DOHH2 (cell line): ENCODE data around the gene NAB1.
"Not testable (repeated sequence)": the region's sequence is repeated elsewhere in the genome, so short reads cannot be mapped to it uniquely, and the experiment has no call there.

Experiments used
- H3F3A ChIP-seq: fragments of 200-600 bp; sonication (generic), shearing (Covaris generic); 2 replicates; pipeline ENCODE4 v1.6.0; 2016; ENCODE audit warnings: antibody characterized with exemption, mild to moderate bottlenecking; ENCODE audit not compliant: control insufficient read depth, insufficient read depth
- H3K27ac ChIP-seq: fragments of 200-600 bp; sonication (generic); 2 replicates; pipeline ENCODE4 v1.5.1; 2014; ENCODE audit warnings: low read depth, mild to moderate bottlenecking, low read length, moderate library complexity
- H3K27me3 ChIP-seq: fragments of 200-600 bp; sonication (generic); 2 replicates; pipeline ENCODE4 v1.6.1; 2014; ENCODE audit warnings: mild to moderate bottlenecking, low read length, mixed read lengths; ENCODE audit not compliant: control insufficient read depth
- H3K36me3 ChIP-seq: fragments of 200-600 bp; sonication (generic); 2 replicates; pipeline ENCODE4 v1.6.1; 2014; ENCODE audit warnings: mild to moderate bottlenecking, low read length, moderate library complexity, mixed read lengths; ENCODE audit not compliant: control insufficient read depth
- H3K4me1 ChIP-seq: fragments of 200-600 bp; sonication (generic); 2 replicates; pipeline ENCODE4 v1.6.1; 2014; ENCODE audit warnings: mild to moderate bottlenecking, low read length, mixed read lengths; ENCODE audit not compliant: control insufficient read depth
- H3K4me2 ChIP-seq: fragments of 200-600 bp; sonication (generic); 2 replicates; pipeline ENCODE4 v1.6.0; 2014; ENCODE audit warnings: mild to moderate bottlenecking, low read length, moderate library complexity
- H3K4me3 ChIP-seq: fragments of 200-600 bp; sonication (generic); 2 replicates; pipeline ENCODE4 v1.5.1; 2014; ENCODE audit warnings: mild to moderate bottlenecking, low read length, mixed read lengths
- H3K79me2 ChIP-seq: fragments of 200-600 bp; sonication (generic); 2 replicates; pipeline ENCODE4 v1.6.1; 2014; ENCODE audit warnings: mild to moderate bottlenecking, low read length, mixed read lengths; ENCODE audit not compliant: control insufficient read depth
- H3K9me2 ChIP-seq: fragments of 200-600 bp; sonication (generic); replicated peaks from 2 replicates; pipeline ENCODE4 v1.6.1; 2014; ENCODE audit warnings: mild to moderate bottlenecking, low read length, mixed read lengths; ENCODE audit not compliant: control insufficient read depth
- H3K9me3 ChIP-seq: fragments of 200-600 bp; sonication (generic); 2 replicates; pipeline ENCODE4 v1.6.1; 2014; ENCODE audit warnings: antibody characterized with exemption, low read length, mixed read lengths; ENCODE audit not compliant: control insufficient read depth, insufficient read depth
- H4K20me1 ChIP-seq: fragments of 200-600 bp; sonication (generic); 2 replicates; pipeline ENCODE4 v1.6.0; 2014; ENCODE audit warnings: low read depth, mild to moderate bottlenecking, antibody characterized with exemption, low read length, moderate library complexity; ENCODE audit not compliant: control insufficient read depth, insufficient read depth
- CTCF ChIP-seq: fragments of 200-600 bp; sonication (generic); IDR thresholded peaks from one replicate; pipeline ENCODE4 v1.5.1; 2014; ENCODE audit warnings: antibody characterized with exemption, mild to moderate bottlenecking, low read depth, low read length; ENCODE audit not compliant: poor library complexity, severe bottlenecking
- EZH2phosphoT487 ChIP-seq: fragments of 200-600 bp; sonication (generic); IDR thresholded peaks from 2 replicates; pipeline ENCODE4 v1.6.1; 2017; ENCODE audit warnings: borderline replicate concordance, mild to moderate bottlenecking, antibody characterized with exemption, low read length, moderate library complexity, mixed read lengths

Gene NAB1

DNA sequence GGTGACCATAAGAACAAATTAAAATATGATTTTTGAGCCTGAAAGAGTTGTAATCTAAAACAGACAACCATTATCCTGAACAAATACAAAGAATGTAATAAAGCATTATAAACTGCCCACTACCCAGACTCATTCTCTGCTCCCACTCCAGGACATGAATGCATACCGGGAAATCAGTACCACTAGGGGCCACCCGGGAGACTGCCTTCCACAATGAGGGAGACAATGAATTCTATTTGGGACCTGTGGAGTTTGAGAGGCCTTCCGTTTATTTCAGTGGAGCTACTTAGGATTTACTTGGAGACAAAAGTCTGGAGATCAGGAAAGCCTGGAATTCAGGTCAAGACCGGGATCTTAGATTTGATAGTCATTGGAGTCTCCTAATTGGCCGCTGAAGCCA, 50.0 kb downstream of the NAB1 start:
- Histone ChIP-seq H3K27ac (no peak overlapping the region), H3K36me3 (no peaks in the 10 kb centered on the region), H4K20me1 (no peaks in the 10 kb centered on the region), H3K9me3 (no peaks in the 10 kb centered on the region), H3K4me3 (no peak overlapping the region), H3F3A (peaks cover 8% of the 10 kb centered on the region), H3K9me2 (no peaks in the 10 kb centered on the region), H3K27me3 (no peaks in the 10 kb centered on the region), H3K79me2 (no peaks in the 10 kb centered on the region), H3K4me1 (peaks cover 18% of the 10 kb centered on the region), H3K4me2 (no peak overlapping the region)
- no peak for TF ChIP-seq CTCF
- no peak for TF ChIP-seq EZH2phosphoT487

- Histone ChIP-seq H3F3A (peaks cover 4% of the 10 kb centered on the region; the same call in 1 of the 2 replicates), H3K4me1 (peaks cover 24% of the 10 kb centered on the region), H3K9me2 (no peaks in the 10 kb centered on the region), H3K4me2 (peak overlapping the region; percentile 37), H3K27ac (no peak overlapping the region), H3K27me3 (no peaks in the 10 kb centered on the region), H3K79me2 (no peaks in the 10 kb centered on the region), H3K9me3 (no peaks in the 10 kb centered on the region), H4K20me1 (no peaks in the 10 kb centered on the region), H3K36me3 (no peaks in the 10 kb centered on the region), H3K4me3 (no peak overlapping the region)
- TF ChIP-seq EZH2phosphoT487 (no peak), CTCF (no peak)
Measured at GRCh38 chr2:190701586-190701985, 52.7 kb downstream of the NAB1 start.

- no peaks in the 10 kb centered on the region for H3K9me2 ChIP-seq
- no peaks in the 10 kb centered on the region for H3K9me3 ChIP-seq
- H3K4me1 ChIP-seq = peaks cover 24% of the 10 kb centered on the region
- no peaks in the 10 kb centered on the region for H3K79me2 ChIP-seq
- no peak overlapping the region for H3K4me3 ChIP-seq
- no peak overlapping the region for H3K4me2 ChIP-seq
- TF ChIP-seq EZH2phosphoT487 = no peak
- H3K27ac ChIP-seq = no peak overlapping the region
- H3K36me3 ChIP-seq = no peaks in the 10 kb centered on the region
- H3K27me3 ChIP-seq = no peaks in the 10 kb centered on the region
- no peaks in the 10 kb centered on the region for H4K20me1 ChIP-seq
- no peaks in the 10 kb centered on the region for H3F3A ChIP-seq
Measured at GRCh38 chr2:190705280-190705679, 56.4 kb downstream of the NAB1 start.

- Histone ChIP-seq H4K20me1 (no peaks in the 10 kb centered on the region), H3K79me2 (no peaks in the 10 kb centered on the region), H3K36me3 (no peaks in the 10 kb centered on the region), H3K9me2 (peaks cover 2% of the 10 kb centered on the region; the same call in 1 of the 2 replicates), H3K4me3 (no peak overlapping the region), H3K27ac (no peak overlapping the region), H3K4me1 (peaks cover 6% of the 10 kb centered on the region), H3K4me2 (no peak overlapping the region), H3K9me3 (no peaks in the 10 kb centered on the region), H3F3A (no peaks in the 10 kb centered on the region), H3K27me3 (no peaks in the 10 kb centered on the region)
- TF ChIP-seq CTCF (no peak), EZH2phosphoT487 (no peak)
Measured at GRCh38 chr2:190707726-190708125, 58.8 kb downstream of the NAB1 start.

- H3K4me3 ChIP-seq, H3F3A ChIP-seq, H3K9me2 ChIP-seq, H3K9me3 ChIP-seq, H3K4me1 ChIP-seq, H3K27ac ChIP-seq, H3K79me2 ChIP-seq, H3K27me3 ChIP-seq, H3K36me3 ChIP-seq, H3K4me2 ChIP-seq, H4K20me1 ChIP-seq: not testable (repeated sequence)
Measured at GRCh38 chr2:190708650-190709049, 59.8 kb downstream of the NAB1 start.
